K562 (cell line): ENCODE data around the gene OR8G5. TPM values are rescaled to one million over a fixed set of nuclear protein-coding genes. Genes with fewer than 3 reads are reported as not detected.

Experiments
- CREBBP ChIP-seq: IDR thresholded peaks from one replicate; pipeline ENCODE4 v1.6.1; 2012; ENCODE audit warnings: low read depth, mild to moderate bottlenecking, control low read depth, inconsistent platforms, low read length
- DDX20 ChIP-seq: fragments of 450-650 bp; IDR thresholded peaks from 2 replicates; pipeline ENCODE4 v1.6.1; 2016; ENCODE audit warnings: missing genetic modification characterization, low read depth, mild to moderate bottlenecking, missing compliant biosample characterization, moderate library complexity
- DPF2 ChIP-seq: fragments of 450-650 bp; IDR thresholded peaks from 2 replicates; pipeline ENCODE4 v1.6.1; 2016
- HBP1 ChIP-seq: fragments of 450-650 bp; formaldehyde crosslinking; IDR thresholded peaks from 2 replicates; pipeline ENCODE4 v1.4.0; 2022; ENCODE audit warnings: missing genetic modification characterization
- HDAC2 ChIP-seq: fragments of 450-650 bp; IDR thresholded peaks from 2 replicates; pipeline ENCODE4 v1.6.1; 2016; ENCODE audit warnings: mild to moderate bottlenecking
- NFE2L1 ChIP-seq: fragments of 450-650 bp; IDR thresholded peaks from 2 replicates; pipeline ENCODE4 v1.6.1; 2016; ENCODE audit warnings: missing genetic modification characterization, low read depth, mild to moderate bottlenecking, missing compliant biosample characterization, moderate library complexity, borderline replicate concordance
- PRDM10 ChIP-seq: fragments of 450-650 bp; IDR thresholded peaks from 2 replicates; pipeline ENCODE4 v1.6.1; 2018; ENCODE audit not compliant: partially characterized antibody
- REST ChIP-seq, 2 experiments: fragments of 450-650 bp; formaldehyde crosslinking in 1 of 2; IDR thresholded peaks; 2 replicates each; pipeline versions ENCODE4 v1.4.0 to v1.6.1; 2014 to 2020; ENCODE audit warnings: mild to moderate bottlenecking in 2 of 2, borderline replicate concordance in 1 of 2, low read depth in 1 of 2
- SMAD4 ChIP-seq: fragments of 250-450 bp; sonication (Bioruptor Pico); conservative IDR thresholded peaks from 2 replicates; pipeline ENCODE4 v1.8.0; 2021; ENCODE audit warnings: inconsistent platforms, mild to moderate bottlenecking, moderate library complexity
- SNIP1 ChIP-seq: fragments of 450-650 bp; IDR thresholded peaks from 2 replicates; pipeline ENCODE4 v1.7.1; 2017; ENCODE audit warnings: low read depth, mild to moderate bottlenecking
- SOX6 ChIP-seq: fragments of 450-650 bp; IDR thresholded peaks from 2 replicates; pipeline ENCODE4 v1.6.1; 2014; ENCODE audit warnings: mild to moderate bottlenecking
- VEZF1 ChIP-seq: fragments of 200-800 bp; sonication (Bioruptor generic); IDR thresholded peaks from 2 replicates; pipeline ENCODE4 v1.6.1; 2017; ENCODE audit warnings: missing genetic modification characterization, missing compliant biosample characterization
- ZBTB7A ChIP-seq: IDR thresholded peaks from 2 replicates; pipeline ENCODE4 v1.6.1; 2011; ENCODE audit warnings: low read depth, mild to moderate bottlenecking, low read length, moderate library complexity, borderline replicate concordance; ENCODE audit not compliant: control insufficient read depth
- polyA plus RNA-seq, 8 experiments: library from polyadenylated mRNA; depleted of rRNA in 4 of 8; stranded (reverse) in 5 of 8; unstranded in 3 of 8; fragments of >200 nt; fragmentation: Nextera tagmentation in 2 of 8; fragmentation: Illumina TruSeq in 1 of 8; extraction: Ambion mirVana in 2 of 8; extraction: Trizol in 1 of 8; gene quantifications; 2 replicates each; pipeline versions ENCODE4 v1.2.1 to v1.2.3, GENCODE V29; 2011 to 2014; ENCODE audit warnings: inconsistent platforms in 1 of 8, missing spikeins in 1 of 8
- total RNA-seq, 7 experiments: library from RNA; depleted of rRNA in 6 of 7; stranded (reverse); fragments of >200 nt in 6 of 7; fragmentation: Illumina TruSeq in 2 of 7; extraction: Trizol in 2 of 7; gene quantifications; 2 replicates each; pipeline versions ENCODE4 v1.2.1 to v1.2.3, GENCODE V29; 2011 to 2021; ENCODE audit warnings: low replicate concordance in 1 of 7

OR8G5 gene
- total and polyA plus RNA-seq, 9 of the 15 experiments (the other 6 are each of a cell fraction or from before 2014, with no cell fraction given) = 0.18 to 3.8 (median 1.7) TPM

- TF ChIP-seq REST (IDR thresholded peaks at IDR 0.05; ENCODE audit: borderline replicate concordance) (peak; percentile 21; the same call in 1 of the 2 replicates), REST (CRISPR knock-in tag; IDR thresholded peaks at IDR 0.05; ENCODE audit: low read depth) (no peak), HDAC2 (peak; percentile 47; the same call in 1 of the 2 replicates), PRDM10 (peak; percentile 63), SNIP1 (no peak), SMAD4 (CRISPR knock-in tag) (no peak; the same call in 1 of the 2 replicates), ZBTB7A (no peak), SOX6 (peak; percentile 90), DPF2 (peak; percentile 90), NFE2L1 (tag) (no peak), DDX20 (tag) (0 out of 2 replicates have a peak, but pooled peaks have one; percentile 45), VEZF1 (CRISPR knock-in tag) (peak; percentile 40; the same call in 1 of the 2 replicates), HBP1 (CRISPR knock-in tag) (no peak), CREBBP (no peak)
Observed at GRCh38 chr11:124276081-124276480, 19.9 kb downstream of the OR8G5 start (continued).
